Dendritic cell treated with granulocyte-macrophage colony-stimulating factor and Interleukin-4, amounts not matched to agents 40 ng/mL and 50 ng/mL, for 4 days (primary cell): Measurements from ENCODE around the gene FBXO11.
A peak's percentile ranks its signal among the peaks of the same experiment; 100 is the strongest.
"Not testable (repeated sequence)": the region's sequence is repeated elsewhere in the genome, so short reads cannot be mapped to it uniquely, and the experiment has no call there.

Experiments used
- H3K27ac Mint-ChIP-seq: one replicate; pipeline ENCODE4 v1.8.0; 2022; ENCODE audit warnings: mild to moderate bottlenecking, mixed read lengths
- H3K27me3 Mint-ChIP-seq: one replicate; pipeline ENCODE4 v1.8.0; 2022; ENCODE audit warnings: mild to moderate bottlenecking, mixed read lengths
- H3K36me3 Mint-ChIP-seq: one replicate; pipeline ENCODE4 v1.8.0; 2022; ENCODE audit warnings: low read depth, mixed read lengths
- H3K4me1 Mint-ChIP-seq: one replicate; pipeline ENCODE4 v1.8.0; 2022; ENCODE audit warnings: low read depth, mixed read lengths
- H3K4me3 Mint-ChIP-seq: one replicate; pipeline ENCODE4 v1.8.0; 2022; ENCODE audit warnings: mild to moderate bottlenecking, moderate library complexity, mixed read lengths
- H3K9me3 Mint-ChIP-seq: one replicate; pipeline ENCODE4 v1.8.0; 2022; ENCODE audit warnings: mixed read lengths
- intact Hi-C: fragments of 100-400 bp; cut with micrococcal nuclease; formaldehyde crosslinking; loops from one replicate; pipeline ENCODE4 v1.15.0; 2022

FBXO11 gene

DNA sequence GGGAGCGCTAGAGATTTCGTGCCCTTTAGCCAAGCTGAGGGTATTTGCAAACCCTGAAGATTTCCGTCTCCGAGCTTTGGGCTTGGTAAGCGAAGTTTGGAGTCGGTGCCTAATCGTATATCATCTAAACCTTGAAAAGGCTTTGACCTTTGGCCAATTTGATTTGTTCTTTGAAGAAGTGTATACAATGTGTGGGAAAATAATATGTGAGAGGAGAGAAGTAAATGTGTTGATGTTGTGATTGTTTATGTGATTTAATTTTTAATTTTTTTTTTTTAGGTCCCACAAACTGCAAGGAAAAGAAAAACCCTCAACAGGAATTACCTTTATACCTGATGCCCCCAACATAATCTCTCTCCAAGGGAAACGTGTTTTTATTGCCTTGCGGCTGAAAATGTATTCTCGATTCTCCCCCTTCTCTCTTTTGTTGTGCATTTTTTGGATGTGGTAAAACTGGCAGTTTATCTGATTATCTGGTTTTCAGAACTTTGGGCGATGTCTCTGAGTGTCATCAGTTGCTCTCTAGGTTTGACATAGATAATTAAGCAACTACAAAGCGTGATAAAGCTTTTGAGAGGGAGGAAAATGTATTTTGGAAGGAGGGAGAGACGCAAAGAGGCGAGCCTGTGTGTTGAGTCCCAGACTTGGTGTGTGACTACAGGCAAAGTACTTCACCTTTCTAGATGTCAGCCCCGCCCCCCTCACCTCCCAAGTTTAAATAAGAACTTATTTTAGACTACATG, 912 bp upstream of the FBXO11 start:
- Mint-ChIP-seq H3K4me3 (peak overlapping the region; percentile 97), H3K9me3 (no peaks in the 10 kb centered on the region), H3K4me1 (peaks cover 16% of the 10 kb centered on the region), H3K36me3 (peaks cover 21% of the 10 kb centered on the region), H3K27ac (peak overlapping the region; percentile 96), H3K27me3 (no peaks in the 10 kb centered on the region)
- intact Hi-C loops = loop anchor here (10.0 kb wide), 2 partner anchors 122 to 438 kb away; partner anchors contain the start of gene MSH6

DNA sequence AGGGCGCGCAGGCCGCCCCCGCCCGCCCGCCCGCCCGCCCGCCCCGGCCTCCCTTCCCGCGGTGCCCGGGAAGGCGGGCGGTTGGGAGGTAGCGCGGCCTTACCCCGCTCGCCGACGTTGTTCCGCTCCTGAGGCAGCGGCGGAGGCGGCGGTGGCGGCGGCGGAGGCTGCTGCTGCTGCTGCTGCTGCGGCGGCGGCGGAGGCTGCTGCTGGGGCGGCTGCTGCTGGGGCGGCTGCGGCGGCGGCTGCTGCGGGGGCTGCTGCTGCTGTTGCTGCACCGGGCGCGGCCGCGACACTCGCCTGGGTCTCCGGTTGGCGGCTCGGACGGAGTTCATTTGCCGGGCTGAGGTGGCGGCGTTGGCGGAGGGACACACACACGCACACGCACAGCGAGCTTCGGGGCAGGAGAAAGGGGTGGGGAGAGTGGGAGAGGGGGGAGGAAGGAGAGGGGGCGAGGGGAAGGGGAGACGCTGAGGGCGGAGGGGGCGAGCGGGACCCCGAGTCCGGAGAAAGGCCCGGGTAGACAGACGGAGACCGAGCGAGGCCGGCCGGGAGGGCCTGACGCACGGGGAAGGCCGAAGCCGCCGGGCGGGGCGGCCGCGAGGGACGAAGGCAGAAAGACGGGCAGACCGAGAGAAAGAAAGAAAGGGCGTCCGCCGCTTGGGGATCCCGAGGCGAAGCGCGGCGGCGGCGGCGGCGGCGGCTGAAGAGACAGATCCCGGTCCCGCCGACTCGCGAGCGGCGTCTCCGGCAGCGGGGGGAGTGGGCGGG, 727 bp downstream of the FBXO11 start:
- Mint-ChIP-seq H3K36me3 (peaks cover 25% of the 10 kb centered on the region), H3K4me3 (peak overlapping the region; percentile 97), H3K27me3 (no peaks in the 10 kb centered on the region), H3K27ac (peak overlapping the region; percentile 96), H3K4me1 (peaks cover 16% of the 10 kb centered on the region), H3K9me3 (no peaks in the 10 kb centered on the region)
- intact Hi-C loops = loop anchor here (1.0 to 10.0 kb wide), 3 partner anchors 121 to 439 kb away; partner anchors contain the start of gene MSH6

DNA sequence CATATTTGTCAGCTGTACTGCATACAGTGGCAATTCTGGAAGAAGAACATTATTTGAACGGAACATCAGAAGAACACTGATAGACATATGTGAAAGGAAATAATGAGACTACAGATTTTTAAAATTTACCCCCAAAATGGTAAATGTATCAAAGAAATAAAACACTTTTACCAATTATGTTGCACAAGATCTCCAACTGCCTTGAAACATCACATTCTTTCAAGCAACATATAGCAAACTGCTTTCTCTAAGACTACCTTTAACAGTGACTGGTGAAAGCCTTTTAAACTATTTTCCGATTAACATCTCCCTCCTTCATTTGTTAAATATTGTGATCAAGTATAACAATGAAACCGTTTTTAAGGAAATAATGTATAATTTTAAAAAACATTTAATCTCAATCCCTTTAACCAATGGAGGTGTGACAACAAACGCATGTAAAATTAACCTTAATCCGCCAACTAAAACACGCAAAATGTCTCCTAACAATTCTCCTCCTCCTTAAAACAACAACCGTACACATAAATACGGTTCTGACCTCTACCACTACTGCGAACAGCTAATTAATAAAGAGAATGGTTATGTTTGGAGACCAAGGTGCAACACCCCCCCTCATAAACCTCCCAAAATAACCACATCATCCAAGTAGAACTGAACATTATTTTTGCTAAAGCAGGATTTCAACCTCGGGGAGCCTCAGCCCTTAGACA, 2.4 kb downstream of the FBXO11 start:
- Mint-ChIP-seq H3K27me3 (no peaks in the 10 kb centered on the region), H3K9me3 (no peaks in the 10 kb centered on the region), H3K36me3 (peaks cover 25% of the 10 kb centered on the region), H3K4me3 (peak overlapping the region; percentile 97), H3K27ac (peak overlapping the region; percentile 96), H3K4me1 (peaks cover 26% of the 10 kb centered on the region)
- intact Hi-C loops = loop anchor here (10.0 kb wide), 2 partner anchors 119 to 441 kb away; partner anchors contain the start of gene MSH6

DNA sequence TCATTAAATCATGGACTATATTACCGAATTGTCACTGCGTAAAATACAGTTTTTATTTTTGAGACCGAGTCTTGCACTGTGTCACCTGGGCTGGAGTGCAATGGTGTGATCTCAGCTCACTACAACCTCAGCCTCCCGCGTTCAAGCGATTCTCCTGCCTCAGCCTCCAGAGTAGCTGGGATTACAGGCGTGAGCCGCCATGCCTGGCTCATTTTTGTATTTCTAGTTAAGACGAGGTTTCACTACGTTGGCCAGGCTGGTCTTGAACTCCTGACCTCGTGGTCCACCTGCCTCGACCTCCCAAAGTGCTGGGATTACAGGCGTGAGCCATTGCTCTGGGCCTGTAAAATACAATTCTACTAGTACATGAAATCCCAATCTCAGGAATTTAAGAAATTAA, 4.4 kb downstream of the FBXO11 start:
- not testable (repeated sequence) for H3K27ac Mint-ChIP-seq, H3K27me3 Mint-ChIP-seq, H3K4me3 Mint-ChIP-seq, H3K9me3 Mint-ChIP-seq
- Mint-ChIP-seq H3K4me1 (peaks cover 33% of the 10 kb centered on the region), H3K36me3 (peaks cover 21% of the 10 kb centered on the region)
- intact Hi-C loops = loop anchor here (10.0 kb wide), 2 partner anchors 117 to 443 kb away; partner anchors contain the start of gene MSH6

GRCh38 chr2:47900857-47901256, 5.4 kb downstream of the FBXO11 start:
- H3K27me3 Mint-ChIP-seq = no peaks in the 10 kb centered on the region
- intact Hi-C loops = loop anchor here (10.0 kb wide), 2 partner anchors 116 to 444 kb away; partner anchors contain the start of gene MSH6
- no peaks in the 10 kb centered on the region for H3K9me3 Mint-ChIP-seq
- no peak overlapping the region for H3K27ac Mint-ChIP-seq
- H3K4me1 Mint-ChIP-seq = peaks cover 43% of the 10 kb centered on the region
- H3K36me3 Mint-ChIP-seq = peaks cover 24% of the 10 kb centered on the region
- no peak overlapping the region for H3K4me3 Mint-ChIP-seq

- no peaks in the 10 kb centered on the region for H3K9me3 Mint-ChIP-seq
- H3K4me1 Mint-ChIP-seq = peaks cover 47% of the 10 kb centered on the region
- no peaks in the 10 kb centered on the region for H3K27me3 Mint-ChIP-seq
- peaks cover 23% of the 10 kb centered on the region for H3K36me3 Mint-ChIP-seq
- H3K4me3 Mint-ChIP-seq = no peak overlapping the region
- H3K27ac Mint-ChIP-seq = peak overlapping the region; percentile 70
- intact Hi-C loops = loop anchor here (5.0 to 10.0 kb wide), 3 partner anchors 43 to 445 kb away; partner anchors contain the start of gene MSH6
These were observed 6.1 kb downstream of the FBXO11 start for GRCh38 chr2:47899915-47900816.

- intact Hi-C loops = loop anchor here (5.0 kb wide), 1 partner anchor 41 kb away; no protein-coding TSS in a partner anchor
- no peaks in the 10 kb centered on the region for H3K27me3 Mint-ChIP-seq
- peak overlapping the region; percentile 86 for H3K27ac Mint-ChIP-seq
- H3K4me3 Mint-ChIP-seq = peak overlapping the region; percentile 34
- no peaks in the 10 kb centered on the region for H3K9me3 Mint-ChIP-seq
- H3K4me1 Mint-ChIP-seq = peaks cover 52% of the 10 kb centered on the region
- H3K36me3 Mint-ChIP-seq = peaks cover 10% of the 10 kb centered on the region
These were observed 8.2 kb downstream of the FBXO11 start for GRCh38 chr2:47897883-47898731.

DNA sequence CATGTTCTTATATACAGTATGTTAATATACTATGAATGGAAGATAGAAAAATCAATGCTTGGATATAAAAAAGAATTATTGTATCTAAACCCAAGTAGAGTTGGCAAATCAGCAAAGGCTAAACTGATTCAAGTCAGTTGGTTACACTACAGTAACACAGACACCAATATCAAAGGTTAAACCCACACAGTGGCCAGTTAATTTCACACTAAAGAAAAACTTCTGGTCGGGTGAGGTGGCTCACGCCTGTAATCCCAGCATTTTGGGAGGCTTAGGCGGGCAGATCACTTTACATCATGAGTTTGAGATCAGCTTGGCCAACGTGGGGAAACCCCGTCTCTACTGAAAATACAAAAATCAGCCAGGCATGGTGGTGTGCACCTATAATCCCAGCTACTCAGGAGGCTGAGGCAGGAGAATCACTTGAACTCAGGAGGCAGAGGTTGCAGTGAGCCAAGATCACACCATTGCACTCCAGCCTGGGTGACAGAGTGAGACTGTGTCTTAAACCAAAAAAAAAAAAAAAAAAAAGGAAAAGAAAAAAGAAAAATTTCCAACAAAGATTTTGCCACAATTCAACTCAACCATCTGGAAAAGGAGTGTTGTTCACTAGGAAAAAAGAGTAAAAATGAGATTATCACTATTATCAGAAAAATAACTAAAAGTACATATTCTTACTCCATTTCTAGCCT, 9.0 kb downstream of the FBXO11 start:
- H3K27me3 Mint-ChIP-seq = not testable (repeated sequence)
- peak overlapping the region; percentile 86 for H3K27ac Mint-ChIP-seq

DNA sequence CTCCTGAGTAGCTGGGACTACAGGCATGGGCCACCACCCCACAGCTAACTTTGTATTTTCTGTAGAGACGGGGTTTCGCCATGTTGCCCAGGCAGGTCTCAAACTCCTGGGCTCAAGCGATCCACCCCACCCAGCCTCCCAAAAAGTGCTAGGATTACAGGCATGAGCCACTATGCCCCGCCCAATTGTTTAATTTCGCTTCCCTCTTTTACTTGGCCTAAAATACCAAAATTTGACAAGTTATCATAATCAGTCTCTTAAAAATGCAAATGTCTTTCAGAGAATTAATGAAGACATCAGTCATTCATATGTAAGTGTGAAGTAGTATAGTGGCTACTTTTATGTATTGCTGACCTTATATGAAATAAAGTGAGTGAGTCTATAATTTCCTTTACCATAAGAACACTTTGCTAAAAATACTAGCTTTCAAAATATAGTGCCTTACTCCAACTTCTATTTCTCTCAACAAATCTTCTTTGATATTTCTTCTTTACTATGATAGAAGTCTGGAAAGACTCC, 9.8 kb downstream of the FBXO11 start:
- H3K36me3 Mint-ChIP-seq = peaks cover 15% of the 10 kb centered on the region
- H3K27me3 Mint-ChIP-seq = no peaks in the 10 kb centered on the region
- peak overlapping the region; percentile 63 for H3K4me3 Mint-ChIP-seq
- H3K27ac Mint-ChIP-seq = peak overlapping the region; percentile 86
- intact Hi-C loops = loop anchor here (5.0 kb wide), 1 partner anchor 39 kb away; no protein-coding TSS in a partner anchor
- no peaks in the 10 kb centered on the region for H3K9me3 Mint-ChIP-seq
- H3K4me1 Mint-ChIP-seq = peaks cover 61% of the 10 kb centered on the region

More for the DNA sequence above, 9.0 kb downstream of the FBXO11 start:
- Mint-ChIP-seq H3K36me3 (peaks cover 12% of the 10 kb centered on the region), H3K4me1 (peaks cover 53% of the 10 kb centered on the region), H3K4me3 (peak overlapping the region; percentile 45)
- intact Hi-C loops = loop anchor here (5.0 kb wide), 1 partner anchor 40 kb away; no protein-coding TSS in a partner anchor
- not testable (repeated sequence) for H3K9me3 Mint-ChIP-seq

DNA sequence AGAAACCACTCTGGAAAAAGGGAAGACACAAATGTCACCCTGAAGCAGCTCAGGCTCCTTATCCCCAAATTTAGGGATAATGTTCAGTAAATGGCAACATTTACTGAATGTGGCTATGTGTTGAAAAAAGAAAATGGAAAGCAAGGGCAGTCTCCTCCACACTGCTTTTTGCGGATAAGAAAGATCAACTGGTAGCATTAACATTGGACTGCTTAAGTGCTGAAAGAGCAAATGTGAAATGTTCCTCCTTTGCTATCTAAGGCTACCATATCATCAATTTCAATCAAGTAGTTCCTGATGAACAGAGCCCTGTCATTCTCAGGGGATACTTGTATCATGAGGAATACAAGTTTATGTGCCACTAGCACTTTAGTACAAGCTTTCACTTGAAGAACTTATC, 12.5 kb downstream of the FBXO11 start:
- intact Hi-C loops = no loop called here
- Mint-ChIP-seq H3K36me3 (peaks cover 25% of the 10 kb centered on the region), H3K27ac (no peak overlapping the region), H3K9me3 (no peaks in the 10 kb centered on the region), H3K27me3 (no peaks in the 10 kb centered on the region), H3K4me3 (no peak overlapping the region), H3K4me1 (peaks cover 60% of the 10 kb centered on the region)

DNA sequence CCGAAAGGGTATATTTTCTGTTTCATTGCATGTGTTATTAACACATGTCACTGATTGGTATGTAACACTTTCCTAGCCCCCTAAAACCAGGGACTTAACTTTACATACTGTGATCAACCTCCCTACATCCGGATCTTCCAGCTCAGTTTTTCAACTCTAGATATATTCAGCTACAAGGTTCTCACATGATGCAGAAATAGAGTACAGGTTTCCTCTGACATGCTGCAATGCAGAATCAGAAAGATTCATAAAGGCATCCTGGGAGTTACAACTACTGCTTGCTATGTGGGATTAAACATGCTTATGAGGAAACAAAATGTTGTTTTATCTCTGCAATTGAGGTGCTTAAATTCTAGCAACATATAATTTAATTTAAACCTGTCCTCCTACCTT, 14.0 kb downstream of the FBXO11 start:
- Mint-ChIP-seq H3K4me1 (peaks cover 50% of the 10 kb centered on the region), H3K36me3 (peaks cover 35% of the 10 kb centered on the region), H3K27me3 (no peaks in the 10 kb centered on the region), H3K27ac (peak overlapping the region; percentile 50), H3K4me3 (no peak overlapping the region), H3K9me3 (no peaks in the 10 kb centered on the region)
- intact Hi-C loops = no loop called here
